GM12875 (cell line): Measurements from ENCODE around the gene WWOX.

ENCODE experiments used
- H3K4me3 ChIP-seq: one replicate; pipeline ENCODE4 v1.5.1; 2011; ENCODE audit warnings: low read depth, low read length, control low read depth
- CTCF ChIP-seq: IDR thresholded peaks from 2 replicates; pipeline ENCODE4 v1.5.1; 2011; ENCODE audit warnings: low read depth, mild to moderate bottlenecking, control low read depth, inconsistent platforms, low read length, moderate library complexity, borderline replicate concordance; ENCODE audit not compliant: insufficient read depth

WWOX gene

GRCh38 chr16:79110242-79110641, 1010.8 kb downstream of the WWOX start:
- TF ChIP-seq CTCF = no peak
- H3K4me3 ChIP-seq = no peak overlapping the region

- no peak for TF ChIP-seq CTCF
Observed at GRCh38 chr16:79110953-79111352, 1011.5 kb downstream of the WWOX start.

GRCh38 chr16:79112462-79112861, 1013.0 kb downstream of the WWOX start:
- no peak overlapping the region for H3K4me3 ChIP-seq
- TF ChIP-seq CTCF = no peak

More at GRCh38 chr16:79110953-79111352, 1011.5 kb downstream of the WWOX start:
- no peak overlapping the region for H3K4me3 ChIP-seq

- no peak overlapping the region for H3K4me3 ChIP-seq
Observed at GRCh38 chr16:79113826-79114225, 1014.4 kb downstream of the WWOX start.

GRCh38 chr16:79114759-79115158, 1015.3 kb downstream of the WWOX start:
- TF ChIP-seq CTCF = no peak
- H3K4me3 ChIP-seq = no peak overlapping the region

More at GRCh38 chr16:79113826-79114225, 1014.4 kb downstream of the WWOX start:
- TF ChIP-seq CTCF = no peak

- TF ChIP-seq CTCF = no peak
- H3K4me3 ChIP-seq = no peak overlapping the region
Observed at GRCh38 chr16:79121906-79122305, 1022.5 kb downstream of the WWOX start.

GRCh38 chr16:79122343-79122742, 1022.9 kb downstream of the WWOX start:
- no peak overlapping the region for H3K4me3 ChIP-seq
- no peak for TF ChIP-seq CTCF
